Measurements from ENCODE around the gene TECPR2.

DNA sequence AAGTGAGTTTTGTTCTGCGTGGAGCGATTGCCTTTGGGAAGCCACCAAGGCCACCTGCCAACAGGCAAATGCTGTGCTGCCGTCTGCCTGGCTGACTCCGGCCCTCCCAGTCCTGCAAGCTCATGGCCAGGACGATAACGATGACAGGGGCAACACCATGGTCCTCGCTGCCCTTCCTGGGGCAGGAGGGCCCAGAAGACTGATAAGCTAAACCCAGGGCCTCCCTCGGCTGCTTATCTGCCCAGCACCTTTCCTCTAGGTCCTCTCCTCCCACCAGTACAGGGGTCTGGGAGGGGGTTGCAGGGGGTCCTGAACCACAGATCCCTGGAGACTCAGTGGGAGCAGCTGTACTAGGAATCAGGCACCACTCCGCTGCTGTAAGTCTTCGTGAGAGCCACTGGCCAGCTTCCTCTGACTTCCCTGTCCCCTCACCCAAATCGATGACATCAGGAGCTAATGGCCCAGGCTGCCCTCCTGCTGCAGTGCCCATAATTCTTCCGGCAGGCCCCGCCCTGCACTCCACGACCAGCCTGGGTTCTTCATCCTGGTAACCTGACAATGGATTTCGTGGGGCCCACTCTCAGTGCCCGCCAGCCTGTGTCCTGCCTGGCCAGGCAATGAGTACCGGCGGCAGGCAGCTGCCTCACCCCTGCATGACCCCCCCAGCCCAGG, 141.7 kb downstream of the TECPR2 start:
- TF ChIP-seq, protein P1, sequence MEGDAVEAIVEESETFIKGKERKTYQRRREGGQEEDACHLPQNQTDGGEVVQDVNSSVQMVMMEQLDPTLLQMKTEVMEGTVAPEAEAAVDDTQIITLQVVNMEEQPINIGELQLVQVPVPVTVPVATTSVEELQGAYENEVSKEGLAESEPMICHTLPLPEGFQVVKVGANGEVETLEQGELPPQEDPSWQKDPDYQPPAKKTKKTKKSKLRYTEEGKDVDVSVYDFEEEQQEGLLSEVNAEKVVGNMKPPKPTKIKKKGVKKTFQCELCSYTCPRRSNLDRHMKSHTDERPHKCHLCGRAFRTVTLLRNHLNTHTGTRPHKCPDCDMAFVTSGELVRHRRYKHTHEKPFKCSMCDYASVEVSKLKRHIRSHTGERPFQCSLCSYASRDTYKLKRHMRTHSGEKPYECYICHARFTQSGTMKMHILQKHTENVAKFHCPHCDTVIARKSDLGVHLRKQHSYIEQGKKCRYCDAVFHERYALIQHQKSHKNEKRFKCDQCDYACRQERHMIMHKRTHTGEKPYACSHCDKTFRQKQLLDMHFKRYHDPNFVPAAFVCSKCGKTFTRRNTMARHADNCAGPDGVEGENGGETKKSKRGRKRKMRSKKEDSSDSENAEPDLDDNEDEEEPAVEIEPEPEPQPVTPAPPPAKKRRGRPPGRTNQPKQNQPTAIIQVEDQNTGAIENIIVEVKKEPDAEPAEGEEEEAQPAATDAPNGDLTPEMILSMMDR (IDR thresholded peaks at IDR 0.05), result no peak
- no peak for TF ChIP-seq POLR2A (IDR thresholded peaks at IDR 0.05)
